ENCODE data around the gene TMCC1.

DNA sequence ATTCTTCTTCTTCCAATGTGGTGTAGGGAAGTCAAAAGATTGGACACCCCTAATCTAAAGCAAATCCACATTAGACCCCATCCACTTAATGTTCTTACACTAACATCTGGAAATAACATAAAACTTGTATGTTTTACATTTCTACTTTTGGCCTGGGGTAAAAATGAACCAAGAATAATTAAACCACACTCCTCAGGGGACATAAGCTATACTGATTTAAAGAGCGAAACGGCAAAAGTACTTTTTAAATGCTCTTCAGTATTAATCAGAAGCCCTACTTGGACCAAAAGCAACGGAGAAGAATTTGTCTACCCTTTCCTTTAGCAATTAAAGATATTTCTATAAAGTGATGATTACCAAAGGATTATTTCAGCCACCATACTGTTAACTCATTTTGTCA lies 123.9 kb downstream of the TMCC1 start:
- TF ChIP-seq NRF1 (IDR thresholded peaks at IDR 0.05; ENCODE audit: low read depth, low read length) (no peak), TCF12 (IDR thresholded peaks at IDR 0.05) (no peak), RFX5 (IDR thresholded peaks at IDR 0.05; ENCODE audit: low read length) (no peak), CTCF (IDR thresholded peaks at IDR 0.05) (no peak)
